HepG2 (cell line): ENCODE measurements around the gene KIF17. TPM values are rescaled to one million over a fixed set of nuclear protein-coding genes. Genes with fewer than 3 reads are reported as not detected.
A peak's percentile ranks its signal among the peaks of the same experiment; 100 is the strongest.

ENCODE experiments used
- BRF2 ChIP-seq: sonication (generic); formaldehyde crosslinking; IDR thresholded peaks from 2 replicates; pipeline ENCODE4 v1.8.1; 2022; ENCODE audit warnings: mild to moderate bottlenecking, missing genetic modification reagents
- CSRNP1 ChIP-seq: sonication (generic); formaldehyde crosslinking; IDR thresholded peaks from 2 replicates; pipeline ENCODE4 v1.8.1; 2023; ENCODE audit warnings: mild to moderate bottlenecking, missing genetic modification reagents
- HINFP ChIP-seq: sonication (generic); formaldehyde crosslinking; IDR thresholded peaks from 2 replicates; pipeline ENCODE4 v1.4.0; 2020; ENCODE audit warnings: low read depth, mild to moderate bottlenecking, missing genetic modification reagents
- HNRNPK ChIP-seq: fragments of 200-400 bp; formaldehyde crosslinking; IDR thresholded peaks from 2 replicates; pipeline ENCODE4 v1.6.1; 2018; ENCODE audit warnings: low read length, low read depth, moderate library complexity, mild to moderate bottlenecking; ENCODE audit not compliant: poor library complexity, severe bottlenecking
- KDM4B ChIP-seq: sonication (generic); formaldehyde crosslinking; IDR thresholded peaks from 2 replicates; pipeline ENCODE4 v1.4.0; 2020; ENCODE audit warnings: missing genetic modification reagents
- MATR3 ChIP-seq: sonication (generic); formaldehyde crosslinking; IDR thresholded peaks from 2 replicates; pipeline ENCODE4 v1.4.0; 2020; ENCODE audit warnings: missing genetic modification reagents
- MEIS1 ChIP-seq: sonication (generic); formaldehyde crosslinking; IDR thresholded peaks from 2 replicates; pipeline ENCODE4 v1.9.0; 2021; ENCODE audit warnings: mild to moderate bottlenecking, missing genetic modification reagents, moderate library complexity, borderline replicate concordance
- MYNN ChIP-seq: sonication (generic); formaldehyde crosslinking; IDR thresholded peaks from 2 replicates; pipeline ENCODE4 v1.4.0; 2020; ENCODE audit warnings: mild to moderate bottlenecking, low read depth, missing genetic modification reagents
- REST ChIP-seq, 2 experiments: IDR thresholded peaks; 2 replicates each; pipeline ENCODE4 v1.6.1; 2011 to 2012; ENCODE audit warnings: low read length in 2 of 2, borderline replicate concordance in 1 of 2, low read depth in 1 of 2, mild to moderate bottlenecking in 1 of 2, moderate library complexity in 1 of 2
- SIX4 ChIP-seq: sonication (generic); formaldehyde crosslinking; IDR thresholded peaks from 2 replicates; pipeline ENCODE4 v1.4.0; 2020; ENCODE audit warnings: missing genetic modification reagents
- SMAD9 ChIP-seq: sonication (generic); formaldehyde crosslinking; IDR thresholded peaks from 2 replicates; pipeline ENCODE4 v1.5.1; 2020; ENCODE audit warnings: mild to moderate bottlenecking, missing genetic modification reagents
- TARDBP ChIP-seq: sonication (generic); formaldehyde crosslinking; IDR thresholded peaks from 2 replicates; pipeline ENCODE4 v1.8.0; 2022; ENCODE audit warnings: mild to moderate bottlenecking, missing genetic modification reagents
- TCF7 ChIP-seq: sonication (generic); IDR thresholded peaks from 2 replicates; pipeline ENCODE4 v1.6.1; 2016; ENCODE audit warnings: antibody characterized with exemption, low read depth
- YY1 ChIP-seq: IDR thresholded peaks from 2 replicates; pipeline ENCODE4 v1.6.1; 2011; ENCODE audit warnings: low read length, low read depth, moderate library complexity, mild to moderate bottlenecking; ENCODE audit not compliant: insufficient read depth, insufficient replicate concordance
- ZNF274 ChIP-seq: sonication (generic); formaldehyde crosslinking; IDR thresholded peaks from 2 replicates; pipeline ENCODE4 v1.5.1; 2020; ENCODE audit warnings: mild to moderate bottlenecking, missing genetic modification reagents
- ZNF30 ChIP-seq: sonication (generic); formaldehyde crosslinking; IDR thresholded peaks from 2 replicates; pipeline ENCODE4 v1.5.0; 2020; ENCODE audit warnings: mild to moderate bottlenecking, missing genetic modification reagents
- ZNF510 ChIP-seq: sonication (generic); formaldehyde crosslinking; IDR thresholded peaks from 2 replicates; pipeline ENCODE4 v1.4.0; 2020; ENCODE audit warnings: low read depth, mild to moderate bottlenecking, missing genetic modification reagents
- ZNF703 ChIP-seq: sonication (generic); formaldehyde crosslinking; IDR thresholded peaks from 2 replicates; pipeline ENCODE4 v1.5.1; 2020; ENCODE audit warnings: missing genetic modification reagents, mild to moderate bottlenecking, moderate library complexity, borderline replicate concordance
- ZNF737 ChIP-seq: sonication (generic); formaldehyde crosslinking; IDR thresholded peaks from 2 replicates; pipeline ENCODE4 v1.5.0; 2020; ENCODE audit warnings: missing genetic modification reagents, mild to moderate bottlenecking, borderline replicate concordance
- polyA plus RNA-seq, 8 experiments: library from polyadenylated mRNA; depleted of rRNA in 3 of 8; stranded (reverse) in 7 of 8; unstranded in 1 of 8; fragments of >200 nt; fragmentation: Illumina TruSeq in 4 of 8; extraction: Trizol in 4 of 8; gene quantifications; 2 replicates each; pipeline versions ENCODE4 v1.2.1 to v1.2.3, GENCODE V29; 2011 to 2016; ENCODE audit warnings: low read depth in 4 of 8, missing spikeins in 1 of 8, mixed read lengths in 1 of 8; ENCODE audit not compliant: insufficient read depth in 1 of 8
- total RNA-seq, 5 experiments: library from RNA; depleted of rRNA; stranded (reverse); fragments of >200 nt; fragmentation: Illumina TruSeq; extraction: Trizol; gene quantifications; 2 replicates each; pipeline ENCODE4 v1.2.3, GENCODE V29; 2016; ENCODE audit warnings: low read depth in 1 of 5
- TF ChIP-seq, protein P1 (sequence below), 2 experiments: fragments of 450-650 bp in 1 of 2; sonication (generic) in 1 of 2; formaldehyde crosslinking; IDR thresholded peaks; 2 replicates each; pipeline versions ENCODE4 v1.5.0 to v1.8.0; 2020 to 2022; ENCODE audit warnings: mild to moderate bottlenecking in 1 of 2, missing genetic modification reagents in 1 of 2

The KIF17 gene
- total and polyA plus RNA-seq, 2 of the 13 experiments (the other 11 are each of a cell fraction or from before 2014, with no cell fraction given): 0.24 to 0.44 TPM

- TF ChIP-seq REST (IDR thresholded peaks at IDR 0.05; ENCODE audit: borderline replicate concordance in 1 of 2, low read depth in 1 of 2, low read length in 2 of 2) (no peak), SMAD9 (CRISPR knock-in tag) (no peak), BRF2 (CRISPR knock-in tag) (no peak), CSRNP1 (CRISPR knock-in tag) (no peak), MYNN (CRISPR knock-in tag) (no peak), ZNF274 (CRISPR knock-in tag) (no peak), HNRNPK (no peak), ZNF703 (peak; percentile 17; the same call in 1 of the 2 replicates), ZNF510 (CRISPR knock-in tag) (no peak), KDM4B (CRISPR knock-in tag) (no peak), HINFP (CRISPR knock-in tag) (0 out of 2 replicates have a peak, but pooled peaks have one; percentile 51), MEIS1 (CRISPR knock-in tag) (peak; percentile 80; the same call in 1 of the 2 replicates), MATR3 (CRISPR knock-in tag) (no peak), ZNF737 (CRISPR knock-in tag) (no peak), ZNF30 (CRISPR knock-in tag) (no peak), TCF7 (no peak), YY1 (no peak), TARDBP (CRISPR knock-in tag) (no peak), SIX4 (no peak)
- TF ChIP-seq, protein P1, sequence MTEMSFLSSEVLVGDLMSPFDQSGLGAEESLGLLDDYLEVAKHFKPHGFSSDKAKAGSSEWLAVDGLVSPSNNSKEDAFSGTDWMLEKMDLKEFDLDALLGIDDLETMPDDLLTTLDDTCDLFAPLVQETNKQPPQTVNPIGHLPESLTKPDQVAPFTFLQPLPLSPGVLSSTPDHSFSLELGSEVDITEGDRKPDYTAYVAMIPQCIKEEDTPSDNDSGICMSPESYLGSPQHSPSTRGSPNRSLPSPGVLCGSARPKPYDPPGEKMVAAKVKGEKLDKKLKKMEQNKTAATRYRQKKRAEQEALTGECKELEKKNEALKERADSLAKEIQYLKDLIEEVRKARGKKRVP (CRISPR knock-in tag; IDR thresholded peaks at IDR 0.05): no peak; a peak in 1 of 4 replicates
These were observed 15.0 kb upstream of the KIF17 start, which contains the start of gene SH2D5 (continued) for GRCh38 chr1:20732588-20733359.
